ENCODE results near the gene MAP3K21.

MAP3K21 gene

GRCh38 chr1:233381806-233382205 lies 54.3 kb downstream of the MAP3K21 start:
- Histone ChIP-seq H2AFZ (ENCODE audit: low read depth, low read length) (no peak overlapping the region), H2BK15ac (ENCODE audit: low read depth, poor library complexity, severe bottlenecking) (no peak overlapping the region)
- no CpG with 5 or more reads among the region's 2 CpGs for WGBS

GRCh38 chr1:233383984-233384383 lies 56.5 kb downstream of the MAP3K21 start:
- no peak for DNase-seq
- 81% methylated on average over 2 of the region's 3 CpGs for WGBS
- no peak overlapping the region for H2BK5ac ChIP-seq (ENCODE audit: low read depth, low read length, poor library complexity, severe bottlenecking)
- no peak overlapping the region for H2BK12ac ChIP-seq (ENCODE audit: low read length in 2 of 2)
- H3K4me3 ChIP-seq (ENCODE audit: insufficient read depth in 1 of 2, low read depth in 1 of 2, low read length in 2 of 2): no peak overlapping the region
- no peak overlapping the region for H2AK5ac ChIP-seq (ENCODE audit: low read length, severe bottlenecking)
- no peak overlapping the region for H3K23ac ChIP-seq (ENCODE audit: low read length in 2 of 2)
- no peaks in the 10 kb centered on the region for H3K4me1 ChIP-seq (ENCODE audit: control insufficient read depth, insufficient read depth, low read depth, low read length)
- H2BK15ac ChIP-seq (ENCODE audit: low read depth, poor library complexity, severe bottlenecking): no peak overlapping the region
- no peak overlapping the region for H2BK120ac ChIP-seq (ENCODE audit: low read depth, low read length)
- no peak overlapping the region for H3K9ac ChIP-seq (ENCODE audit: low read length)
- H3K4me2 ChIP-seq (ENCODE audit: low read length, poor library complexity, severe bottlenecking): no peak overlapping the region
- H4K8ac ChIP-seq (ENCODE audit: low read length): no peak overlapping the region
- no peaks in the 10 kb centered on the region for H3K27me3 ChIP-seq (ENCODE audit: control insufficient read depth in 1 of 2, insufficient read depth in 1 of 2, low read length in 2 of 2)
- no peaks in the 10 kb centered on the region for H3K9me3 ChIP-seq (ENCODE audit: control insufficient read depth, low read length)
- H4K91ac ChIP-seq (ENCODE audit: low read length): no peak overlapping the region
- no peaks in the 10 kb centered on the region for H3K79me1 ChIP-seq (replicated peaks; ENCODE audit: low read length, poor library complexity, severe bottlenecking)
- no peak overlapping the region for H3K18ac ChIP-seq (ENCODE audit: low read depth in 1 of 2, low read length in 2 of 2)
- peaks cover 0 to 12% of the 10 kb centered on the region in 2 experiments for H3K36me3 ChIP-seq (ENCODE audit: control insufficient read depth in 1 of 2, insufficient read depth in 2 of 2, low read depth in 1 of 2, low read length in 2 of 2)
- no peak overlapping the region for H3K14ac ChIP-seq (ENCODE audit: low read length in 2 of 2)
- no peak overlapping the region for H3K27ac ChIP-seq (ENCODE audit: low read length, poor library complexity, severe bottlenecking)
- H3K4ac ChIP-seq (ENCODE audit: low read depth in 1 of 2, low read length in 2 of 2): no peak overlapping the region
- no peak overlapping the region for H2AFZ ChIP-seq (ENCODE audit: low read depth, low read length)

More at GRCh38 chr1:233381806-233382205, 54.3 kb downstream of the MAP3K21 start:
- H3K18ac ChIP-seq (ENCODE audit: low read depth in 1 of 2, low read length in 2 of 2): no peak overlapping the region
- no peak overlapping the region for H3K23ac ChIP-seq (ENCODE audit: low read length in 2 of 2)
- no peak for DNase-seq
- no peak overlapping the region for H4K91ac ChIP-seq (ENCODE audit: low read length)
- no peak overlapping the region for H3K9ac ChIP-seq (ENCODE audit: low read length)
- H2AK5ac ChIP-seq (ENCODE audit: low read length, severe bottlenecking): no peak overlapping the region
- no peak overlapping the region for H3K4ac ChIP-seq (ENCODE audit: low read depth in 1 of 2, low read length in 2 of 2)
- H3K36me3 ChIP-seq (ENCODE audit: control insufficient read depth in 1 of 2, insufficient read depth in 2 of 2, low read depth in 1 of 2, low read length in 2 of 2): peaks cover 0 to 13% of the 10 kb centered on the region in 2 experiments
- H2BK5ac ChIP-seq (ENCODE audit: low read depth, low read length, poor library complexity, severe bottlenecking): no peak overlapping the region
- no peak overlapping the region for H2BK12ac ChIP-seq (ENCODE audit: low read length in 2 of 2)
- no peaks in the 10 kb centered on the region for H3K27me3 ChIP-seq (ENCODE audit: control insufficient read depth in 1 of 2, insufficient read depth in 1 of 2, low read length in 2 of 2)
- H3K4me1 ChIP-seq (ENCODE audit: control insufficient read depth, insufficient read depth, low read depth, low read length): no peaks in the 10 kb centered on the region
- H3K4me2 ChIP-seq (ENCODE audit: low read length, poor library complexity, severe bottlenecking): no peak overlapping the region
- H3K9me3 ChIP-seq (ENCODE audit: control insufficient read depth, low read length): no peaks in the 10 kb centered on the region
- no peak overlapping the region for H3K4me3 ChIP-seq (ENCODE audit: insufficient read depth in 1 of 2, low read depth in 1 of 2, low read length in 2 of 2)
- H4K8ac ChIP-seq (ENCODE audit: low read length): no peak overlapping the region
- H3K14ac ChIP-seq (ENCODE audit: low read length in 2 of 2): no peak overlapping the region
- H3K79me1 ChIP-seq (replicated peaks; ENCODE audit: low read length, poor library complexity, severe bottlenecking): no peaks in the 10 kb centered on the region
- H2BK120ac ChIP-seq (ENCODE audit: low read depth, low read length): no peak overlapping the region
- no peak overlapping the region for H3K27ac ChIP-seq (ENCODE audit: low read length, poor library complexity, severe bottlenecking)

- Histone ChIP-seq H3K4me1 (ENCODE audit: control insufficient read depth, insufficient read depth, low read depth, low read length) (no peaks in the 10 kb centered on the region), H3K23ac (ENCODE audit: low read length in 2 of 2) (no peak overlapping the region), H2BK12ac (ENCODE audit: low read length in 2 of 2) (no peak overlapping the region), H3K4me3 (ENCODE audit: insufficient read depth in 1 of 2, low read depth in 1 of 2, low read length in 2 of 2) (no peak overlapping the region), H2BK15ac (ENCODE audit: low read depth, poor library complexity, severe bottlenecking) (no peak overlapping the region), H2BK120ac (ENCODE audit: low read depth, low read length) (no peak overlapping the region), H2BK5ac (ENCODE audit: low read depth, low read length, poor library complexity, severe bottlenecking) (no peak overlapping the region), H3K27me3 (ENCODE audit: control insufficient read depth in 1 of 2, insufficient read depth in 1 of 2, low read length in 2 of 2) (peaks cover 6 to 12% of the 10 kb centered on the region in 2 experiments), H3K4ac (ENCODE audit: low read depth in 1 of 2, low read length in 2 of 2) (no peak overlapping the region), H3K14ac (ENCODE audit: low read length in 2 of 2) (no peak overlapping the region), H2AFZ (ENCODE audit: low read depth, low read length) (no peak overlapping the region), H3K18ac (ENCODE audit: low read depth in 1 of 2, low read length in 2 of 2) (no peak overlapping the region), H4K8ac (ENCODE audit: low read length) (no peak overlapping the region), H3K9me3 (ENCODE audit: control insufficient read depth, low read length) (no peaks in the 10 kb centered on the region), H3K79me1 (replicated peaks; ENCODE audit: low read length, poor library complexity, severe bottlenecking) (no peaks in the 10 kb centered on the region), H3K4me2 (ENCODE audit: low read length, poor library complexity, severe bottlenecking) (no peak overlapping the region), H3K36me3 (ENCODE audit: control insufficient read depth in 1 of 2, insufficient read depth in 2 of 2, low read depth in 1 of 2, low read length in 2 of 2) (peaks cover 0 to 4% of the 10 kb centered on the region in 2 experiments), H4K91ac (ENCODE audit: low read length) (no peak overlapping the region), H2AK5ac (ENCODE audit: low read length, severe bottlenecking) (no peak overlapping the region), H3K9ac (ENCODE audit: low read length) (no peak overlapping the region), H3K27ac (ENCODE audit: low read length, poor library complexity, severe bottlenecking) (no peak overlapping the region)
- WGBS: no CpG with 5 or more reads among the region's 2 CpGs
- no peak for DNase-seq
Observed at GRCh38 chr1:233386336-233386735, 58.8 kb downstream of the MAP3K21 start.

GRCh38 chr1:233387585-233387984 lies 60.1 kb downstream of the MAP3K21 start:
- H3K36me3 ChIP-seq (ENCODE audit: control insufficient read depth in 1 of 2, insufficient read depth in 2 of 2, low read depth in 1 of 2, low read length in 2 of 2): no peaks in the 10 kb centered on the region
- H3K18ac ChIP-seq (ENCODE audit: low read depth in 1 of 2, low read length in 2 of 2): no peak overlapping the region
- H3K4me2 ChIP-seq (ENCODE audit: low read length, poor library complexity, severe bottlenecking): no peak overlapping the region
- WGBS: 89% methylated on average over 2 of the region's 3 CpGs
- H2BK120ac ChIP-seq (ENCODE audit: low read depth, low read length): no peak overlapping the region
- no peak overlapping the region for H2AFZ ChIP-seq (ENCODE audit: low read depth, low read length)
- no peak overlapping the region for H3K23ac ChIP-seq (ENCODE audit: low read length in 2 of 2)
- no peak overlapping the region for H3K4ac ChIP-seq (ENCODE audit: low read depth in 1 of 2, low read length in 2 of 2)
- H3K4me3 ChIP-seq (ENCODE audit: insufficient read depth in 1 of 2, low read depth in 1 of 2, low read length in 2 of 2): no peak overlapping the region
- H4K91ac ChIP-seq (ENCODE audit: low read length): no peak overlapping the region
- no peaks in the 10 kb centered on the region for H3K79me1 ChIP-seq (replicated peaks; ENCODE audit: low read length, poor library complexity, severe bottlenecking)
- H3K9ac ChIP-seq (ENCODE audit: low read length): no peak overlapping the region
- no peak overlapping the region for H4K8ac ChIP-seq (ENCODE audit: low read length)
- H2BK5ac ChIP-seq (ENCODE audit: low read depth, low read length, poor library complexity, severe bottlenecking): no peak overlapping the region
- H3K27ac ChIP-seq (ENCODE audit: low read length, poor library complexity, severe bottlenecking): no peak overlapping the region
- no peaks in the 10 kb centered on the region for H3K4me1 ChIP-seq (ENCODE audit: control insufficient read depth, insufficient read depth, low read depth, low read length)
- H3K9me3 ChIP-seq (ENCODE audit: control insufficient read depth, low read length): no peaks in the 10 kb centered on the region
- H3K14ac ChIP-seq (ENCODE audit: low read length in 2 of 2): no peak overlapping the region
- no peak for DNase-seq
- no peak overlapping the region for H2BK12ac ChIP-seq (ENCODE audit: low read length in 2 of 2)
- peaks cover 7 to 16% of the 10 kb centered on the region in 2 experiments for H3K27me3 ChIP-seq (ENCODE audit: control insufficient read depth in 1 of 2, insufficient read depth in 1 of 2, low read length in 2 of 2)
- no peak overlapping the region for H2BK15ac ChIP-seq (ENCODE audit: low read depth, poor library complexity, severe bottlenecking)
- H2AK5ac ChIP-seq (ENCODE audit: low read length, severe bottlenecking): no peak overlapping the region
